Suppressor macrophage (primary cell): ENCODE results near the gene TTC32.

Experiments used
- DNase-seq, 4 experiments: peaks; one replicate each; pipeline ENCODE4 v3.0.0-alpha.2; 2020 to 2022

Gene TTC32

DNA sequence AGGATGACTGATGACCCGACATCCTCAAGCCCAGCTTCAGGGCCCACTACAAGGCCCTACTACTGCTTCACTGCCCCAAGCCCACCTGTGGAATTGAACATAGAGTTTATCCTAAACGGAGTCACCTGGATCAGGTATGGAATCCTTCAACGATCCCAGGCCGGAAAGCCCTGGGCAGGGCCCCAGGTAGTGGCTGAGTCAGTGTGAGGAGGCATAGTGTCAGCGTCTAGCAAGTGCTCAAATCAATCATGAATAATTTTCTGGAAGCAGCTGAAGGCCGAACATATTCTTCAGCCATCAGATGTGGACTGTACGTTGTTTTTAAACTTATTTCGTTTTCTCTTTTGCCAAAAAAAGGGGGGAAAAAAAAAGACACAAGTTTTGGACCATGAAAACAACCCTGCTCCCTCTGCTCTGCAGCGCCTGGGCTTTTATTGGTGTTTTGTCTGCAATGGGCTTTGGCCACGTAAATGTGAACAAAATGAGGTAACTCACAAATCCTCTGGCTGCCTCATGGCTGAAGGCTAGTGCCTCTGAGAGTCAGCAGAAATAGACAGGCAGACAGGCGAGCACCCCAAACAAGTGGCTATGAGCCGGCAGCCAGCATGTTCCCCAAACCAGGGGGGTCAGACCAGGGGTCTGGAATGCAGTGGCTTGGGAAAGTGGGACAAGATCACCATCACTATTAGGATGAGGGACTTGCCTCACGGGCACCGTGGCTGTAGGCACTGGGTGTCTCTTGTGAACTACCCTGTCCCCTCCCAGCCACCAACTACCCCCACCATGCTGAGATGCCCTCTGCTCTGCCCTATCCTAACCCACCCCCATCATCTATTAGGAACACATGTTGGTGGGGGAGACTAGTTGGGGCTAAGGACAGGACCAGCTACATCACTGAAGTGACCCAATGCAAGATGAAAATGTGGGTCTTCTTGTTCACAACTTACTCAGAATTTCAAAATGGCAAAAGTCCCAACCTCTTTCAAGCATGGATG is 51.4 kb downstream of the TTC32 start:
- no peak for DNase-seq

DNA sequence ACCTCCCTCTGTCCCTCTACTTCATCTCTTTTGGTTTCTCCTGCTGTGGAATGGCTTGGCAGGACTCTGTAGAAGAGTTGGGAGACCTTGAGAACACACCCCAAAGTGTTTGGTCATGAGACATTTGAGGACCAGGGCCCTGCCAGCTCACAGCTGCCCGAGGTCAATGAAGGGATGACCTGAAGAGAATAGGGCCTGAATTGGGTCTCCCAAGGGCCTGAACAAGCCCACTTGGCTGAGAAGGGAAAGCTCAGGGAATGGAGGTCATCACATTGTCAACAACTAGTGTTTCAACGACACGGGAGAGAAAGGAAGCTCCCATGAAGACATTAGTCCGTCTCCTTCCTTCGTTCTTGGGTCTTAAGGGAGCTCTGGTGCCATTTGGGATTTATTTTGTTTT is 52.8 kb downstream of the TTC32 start:
- no peak for DNase-seq

DNA sequence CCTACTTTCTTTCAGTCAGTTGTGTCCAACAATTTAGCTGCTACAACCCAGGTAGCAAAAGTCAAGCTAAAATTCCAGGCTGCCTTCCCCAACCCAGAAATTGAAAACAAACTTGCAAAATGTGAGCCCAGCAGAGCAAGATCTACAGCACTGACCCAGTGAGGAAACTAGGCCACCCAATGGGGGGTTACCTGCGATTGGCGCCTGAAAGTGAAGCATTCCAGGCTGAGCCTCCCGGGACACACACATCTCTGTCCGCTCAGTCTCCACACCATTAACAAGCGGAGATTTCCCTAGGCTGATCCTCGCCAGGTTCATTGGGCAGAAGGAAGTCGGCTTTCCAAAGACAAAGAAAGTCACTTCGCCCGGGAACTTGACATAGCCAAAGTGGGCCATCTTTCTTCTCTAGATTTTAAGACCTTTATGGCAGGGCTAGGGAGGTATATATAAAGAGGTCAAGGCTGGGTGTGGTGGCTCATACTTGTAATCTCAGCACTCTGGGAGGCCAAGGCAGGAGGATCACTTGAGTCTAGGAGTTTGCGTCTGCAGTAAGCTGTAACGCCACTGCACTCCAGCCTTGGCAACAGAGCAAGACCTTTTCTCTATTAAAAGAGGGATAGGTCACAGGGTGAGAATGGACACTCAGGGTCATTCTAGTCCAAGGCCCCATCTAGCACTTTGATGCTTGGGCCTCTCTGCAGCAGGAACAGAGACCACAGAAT is 53.6 kb downstream of the TTC32 start:
- no peak for DNase-seq

DNA sequence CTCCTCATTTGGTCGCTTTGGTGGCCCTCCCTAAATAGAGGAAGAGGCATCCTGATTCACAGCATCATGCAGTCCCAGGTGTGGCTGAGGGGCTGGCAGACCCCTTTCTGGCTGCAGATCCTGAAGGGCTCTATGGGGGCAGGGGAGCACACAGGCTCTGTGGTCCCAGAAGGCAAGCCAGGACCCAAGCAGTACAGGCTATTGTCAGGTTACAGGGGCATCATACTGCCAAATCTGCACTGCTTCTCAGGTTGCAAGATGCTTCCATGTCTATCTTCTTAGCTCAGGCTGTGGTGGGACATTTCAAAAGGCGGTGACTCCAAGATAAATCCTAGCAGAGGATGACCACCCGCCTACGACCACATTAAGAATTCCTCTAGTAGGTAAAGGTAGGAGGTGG is 54.3 kb downstream of the TTC32 start:
- DNase-seq, result no peak
